Activated naive CD4-positive, alpha-beta T cell treated with anti-CD3 and anti-CD28 coated beads, Interleukin-2, amount 50 U/mL, for 16 hours (primary cell): Measurements from ENCODE around the gene GRM8.

ENCODE experiments used
- DNase-seq: peaks from one replicate; pipeline ENCODE4 v3.0.0-alpha.2; 2020

Gene GRM8

GRCh38 chr7:127230192-127230925 is 22.4 kb downstream of the GRM8 start:
- no peak for DNase-seq

GRCh38 chr7:127226685-127227374 is 25.9 kb downstream of the GRM8 start:
- no peak for DNase-seq

GRCh38 chr7:127221731-127222130 is 31.0 kb downstream of the GRM8 start:
- no peak for DNase-seq

GRCh38 chr7:127214956-127215718 is 37.6 kb downstream of the GRM8 start:
- DNase-seq: no peak

- DNase-seq: no peak
Measured at GRCh38 chr7:127209886-127210285, 42.9 kb downstream of the GRM8 start.

GRCh38 chr7:127208860-127209259 is 43.9 kb downstream of the GRM8 start:
- DNase-seq: no peak

GRCh38 chr7:127208351-127208750 is 44.4 kb downstream of the GRM8 start:
- no peak for DNase-seq

GRCh38 chr7:127207806-127208205 is 44.9 kb downstream of the GRM8 start:
- no peak for DNase-seq

- DNase-seq: no peak
Measured at GRCh38 chr7:127207230-127207629, 45.5 kb downstream of the GRM8 start.

GRCh38 chr7:127194571-127194970 is 58.2 kb downstream of the GRM8 start:
- no peak for DNase-seq

- no peak for DNase-seq
Measured at GRCh38 chr7:127189886-127190285, 62.9 kb downstream of the GRM8 start.

GRCh38 chr7:127189074-127189473 is 63.7 kb downstream of the GRM8 start:
- no peak for DNase-seq

GRCh38 chr7:127187740-127188139 is 65.0 kb downstream of the GRM8 start:
- DNase-seq: no peak

GRCh38 chr7:127186686-127187085 is 66.1 kb downstream of the GRM8 start:
- no peak for DNase-seq

- no peak for DNase-seq
Measured at GRCh38 chr7:127177156-127177555, 75.6 kb downstream of the GRM8 start.

GRCh38 chr7:127162366-127162765 is 90.4 kb downstream of the GRM8 start:
- no peak for DNase-seq

GRCh38 chr7:127158659-127159058 is 94.1 kb downstream of the GRM8 start:
- no peak for DNase-seq

GRCh38 chr7:127154958-127155357 is 97.8 kb downstream of the GRM8 start:
- no peak for DNase-seq

- no peak for DNase-seq
Measured at GRCh38 chr7:127154101-127154500, 98.6 kb downstream of the GRM8 start.

GRCh38 chr7:127153315-127153714 is 99.4 kb downstream of the GRM8 start:
- no peak for DNase-seq

- DNase-seq: no peak
Measured at GRCh38 chr7:127152423-127152822, 100.3 kb downstream of the GRM8 start.

- no peak for DNase-seq
Measured at GRCh38 chr7:127151379-127151778, 101.4 kb downstream of the GRM8 start.

- no peak for DNase-seq
Measured at GRCh38 chr7:127150543-127150942, 102.2 kb downstream of the GRM8 start.
